ENCODE measurements around the gene SMIM10L1. TPM values are rescaled to one million over a fixed set of nuclear protein-coding genes. Genes with fewer than 3 reads are reported as not detected.

Gene SMIM10L1
- 10 to 100 TPM in 1 of 2 donors, 1 to 10 TPM in 1; 7.9 to 10.2 TPM for total RNA-seq

DNA sequence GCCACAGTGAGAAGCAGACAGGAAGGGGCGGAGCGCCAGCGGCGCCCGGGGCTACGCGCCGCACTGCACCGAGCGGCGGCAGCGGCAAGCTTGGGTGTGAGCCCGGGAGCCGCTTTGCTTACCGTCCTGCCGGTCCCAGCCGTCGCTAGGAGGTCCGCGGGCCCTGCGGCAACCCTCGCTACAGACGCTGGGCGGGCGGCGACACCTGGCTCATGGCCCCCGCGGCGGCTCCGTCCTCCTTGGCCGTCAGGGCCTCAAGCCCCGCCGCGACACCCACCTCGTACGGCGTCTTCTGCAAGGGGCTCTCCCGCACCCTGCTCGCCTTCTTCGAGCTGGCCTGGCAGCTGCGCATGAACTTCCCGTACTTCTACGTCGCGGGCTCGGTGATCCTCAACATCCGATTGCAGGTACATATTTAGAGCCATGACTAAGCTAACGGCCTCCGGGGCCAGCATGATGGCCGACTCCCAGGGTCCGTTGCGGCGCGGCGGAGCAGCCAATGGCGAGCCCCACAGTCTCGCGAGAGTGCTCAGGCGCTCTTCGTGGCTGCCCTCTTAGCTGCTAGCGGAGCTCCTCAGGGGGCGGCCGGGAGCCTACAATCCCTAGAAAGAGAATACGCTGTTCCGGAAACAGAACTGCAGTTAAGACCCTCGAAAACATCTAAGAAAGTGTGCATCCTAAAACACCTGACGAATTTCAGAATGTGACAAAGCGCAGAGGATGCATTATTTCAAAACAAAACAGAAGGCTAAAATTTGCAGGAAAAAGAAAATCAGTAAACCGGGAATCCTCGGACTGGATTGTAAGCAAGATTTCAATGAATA lies at the start of gene SMIM10L1:
Gene SMIM10L1 (plus strand): TSS at position 50 of the 824 bp plus-strand sequence. CDS start 163 bp downstream, at position 213.
- Histone ChIP-seq H3K9ac (ENCODE audit: low read depth in 2 of 2, low read length in 2 of 2) (peak within 1 kb of the TSS; percentile 67 to 71), H3K27me3 (no peaks in the 10 kb centered on the region), H3K36me3 (no peaks in the 10 kb centered on the region), H3K27ac (peak within 1 kb of the TSS; percentile 99), H3K4me3 (peak within 1 kb of the TSS; percentile 96), H3K4me1 (no peaks in the 10 kb centered on the region), H3K9me3 (no peaks in the 10 kb centered on the region)
- TF ChIP-seq, protein P1, sequence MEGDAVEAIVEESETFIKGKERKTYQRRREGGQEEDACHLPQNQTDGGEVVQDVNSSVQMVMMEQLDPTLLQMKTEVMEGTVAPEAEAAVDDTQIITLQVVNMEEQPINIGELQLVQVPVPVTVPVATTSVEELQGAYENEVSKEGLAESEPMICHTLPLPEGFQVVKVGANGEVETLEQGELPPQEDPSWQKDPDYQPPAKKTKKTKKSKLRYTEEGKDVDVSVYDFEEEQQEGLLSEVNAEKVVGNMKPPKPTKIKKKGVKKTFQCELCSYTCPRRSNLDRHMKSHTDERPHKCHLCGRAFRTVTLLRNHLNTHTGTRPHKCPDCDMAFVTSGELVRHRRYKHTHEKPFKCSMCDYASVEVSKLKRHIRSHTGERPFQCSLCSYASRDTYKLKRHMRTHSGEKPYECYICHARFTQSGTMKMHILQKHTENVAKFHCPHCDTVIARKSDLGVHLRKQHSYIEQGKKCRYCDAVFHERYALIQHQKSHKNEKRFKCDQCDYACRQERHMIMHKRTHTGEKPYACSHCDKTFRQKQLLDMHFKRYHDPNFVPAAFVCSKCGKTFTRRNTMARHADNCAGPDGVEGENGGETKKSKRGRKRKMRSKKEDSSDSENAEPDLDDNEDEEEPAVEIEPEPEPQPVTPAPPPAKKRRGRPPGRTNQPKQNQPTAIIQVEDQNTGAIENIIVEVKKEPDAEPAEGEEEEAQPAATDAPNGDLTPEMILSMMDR (IDR thresholded peaks at IDR 0.05), result no peak
- intact Hi-C loops (cut with DNase I), result no loop called here
- peak; percentile 92 for DNase-seq

- TF ChIP-seq, protein P1 (IDR thresholded peaks at IDR 0.05), result no peak
- H3K27me3 ChIP-seq, result no peaks in the 10 kb centered on the region
- no peaks in the 10 kb centered on the region for H3K36me3 ChIP-seq
- intact Hi-C loops (cut with DNase I), result no loop called here
- DNase-seq, result no peak
- H3K4me1 ChIP-seq, result no peaks in the 10 kb centered on the region
- H3K9me3 ChIP-seq, result no peaks in the 10 kb centered on the region
- no peak overlapping the region for H3K27ac ChIP-seq
- H3K4me3 ChIP-seq, result no peak overlapping the region
- H3K9ac ChIP-seq (ENCODE audit: low read depth in 2 of 2, low read length in 2 of 2), result no peak overlapping the region
Observed at GRCh38 chr12:11130382-11130781, 40.6 kb upstream of the SMIM10L1 start.

DNA sequence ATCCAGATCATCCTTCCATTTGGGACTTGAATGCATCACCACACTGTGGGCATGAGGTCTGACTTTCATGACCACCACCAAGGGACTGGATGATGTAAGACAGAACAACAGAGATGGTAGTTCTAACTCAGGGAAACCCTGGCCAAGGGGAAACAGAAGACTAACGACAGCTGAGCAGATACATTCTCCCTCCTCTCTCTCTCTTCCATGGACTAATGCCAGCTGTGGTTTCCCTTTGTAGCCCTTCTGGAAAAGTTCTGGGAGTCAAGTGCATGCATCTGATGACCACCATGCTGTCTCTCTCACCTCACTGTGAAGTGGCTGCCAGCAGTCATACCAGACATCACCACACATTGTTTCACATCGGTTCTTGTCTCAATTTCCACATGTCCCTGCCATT lies 40.0 kb upstream of the SMIM10L1 start:
- DNase-seq, result no peak
- H3K36me3 ChIP-seq, result no peaks in the 10 kb centered on the region
- TF ChIP-seq, protein P1 (IDR thresholded peaks at IDR 0.05), result no peak
- H3K4me3 ChIP-seq, result no peak overlapping the region
- intact Hi-C loops (cut with DNase I), result no loop called here
- no peaks in the 10 kb centered on the region for H3K9me3 ChIP-seq
- H3K9ac ChIP-seq (ENCODE audit: low read depth in 2 of 2, low read length in 2 of 2), result no peak overlapping the region
- H3K27me3 ChIP-seq, result no peaks in the 10 kb centered on the region
- H3K4me1 ChIP-seq, result no peaks in the 10 kb centered on the region
- no peak overlapping the region for H3K27ac ChIP-seq

DNA sequence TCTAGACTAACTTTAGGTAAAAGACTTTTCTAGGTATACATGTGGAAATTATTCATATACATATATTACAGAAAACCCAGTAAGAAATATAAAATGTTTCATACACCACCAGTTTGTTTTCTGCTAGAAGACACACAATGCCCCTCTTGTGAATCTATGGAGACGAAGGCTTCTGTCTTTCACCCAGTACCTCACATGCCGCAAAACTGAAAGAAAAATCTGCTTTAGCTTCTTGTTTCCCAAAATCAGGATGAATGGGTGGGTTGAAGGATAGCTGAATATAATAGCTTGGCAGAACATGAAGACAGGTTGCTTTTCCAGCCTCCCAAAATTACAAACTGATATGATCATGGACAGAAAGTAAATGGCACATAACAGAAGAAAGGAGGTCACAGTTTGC lies 37.8 kb upstream of the SMIM10L1 start:
- H3K9me3 ChIP-seq, result no peaks in the 10 kb centered on the region
- intact Hi-C loops (cut with DNase I), result no loop called here
- H3K27ac ChIP-seq, result no peak overlapping the region
- H3K4me3 ChIP-seq, result no peak overlapping the region
- TF ChIP-seq, protein P1 (IDR thresholded peaks at IDR 0.05), result no peak
- no peak overlapping the region for H3K9ac ChIP-seq (ENCODE audit: low read depth in 2 of 2, low read length in 2 of 2)
- no peaks in the 10 kb centered on the region for H3K36me3 ChIP-seq
- no peaks in the 10 kb centered on the region for H3K27me3 ChIP-seq
- no peak for DNase-seq
- no peaks in the 10 kb centered on the region for H3K4me1 ChIP-seq

GRCh38 chr12:11133816-11134215 lies 37.2 kb upstream of the SMIM10L1 start:
- TF ChIP-seq, protein P1 (IDR thresholded peaks at IDR 0.05), result no peak
- intact Hi-C loops (cut with DNase I), result no loop called here
- H3K9me3 ChIP-seq, result no peaks in the 10 kb centered on the region
- DNase-seq, result no peak
- H3K36me3 ChIP-seq, result no peaks in the 10 kb centered on the region
- no peak overlapping the region for H3K27ac ChIP-seq
- no peak overlapping the region for H3K4me3 ChIP-seq
- no peak overlapping the region for H3K9ac ChIP-seq (ENCODE audit: low read depth in 2 of 2, low read length in 2 of 2)
- no peaks in the 10 kb centered on the region for H3K27me3 ChIP-seq
- no peaks in the 10 kb centered on the region for H3K4me1 ChIP-seq
